Testis (tissue), 2 donors: ENCODE data around the gene KLHL22.

Source experiments
- POLR2A ChIP-seq: fragments of 450-650 bp; IDR thresholded peaks from one replicate; pipeline ENCODE4 v1.6.1; 2017; ENCODE audit warnings: antibody characterized with exemption, mild to moderate bottlenecking, moderate library complexity
- TF ChIP-seq, protein P1 (sequence below), 3 experiments: fragments of 450-650 bp in 2 of 3; fragments of 200-600 bp in 1 of 3; sonication (generic) in 1 of 3; IDR thresholded peaks; one replicate each; pipeline ENCODE4 v1.5.1; 2016 to 2019; ENCODE audit warnings: antibody characterized with exemption in 3 of 3, mild to moderate bottlenecking in 2 of 3, moderate library complexity in 1 of 3

DNA sequence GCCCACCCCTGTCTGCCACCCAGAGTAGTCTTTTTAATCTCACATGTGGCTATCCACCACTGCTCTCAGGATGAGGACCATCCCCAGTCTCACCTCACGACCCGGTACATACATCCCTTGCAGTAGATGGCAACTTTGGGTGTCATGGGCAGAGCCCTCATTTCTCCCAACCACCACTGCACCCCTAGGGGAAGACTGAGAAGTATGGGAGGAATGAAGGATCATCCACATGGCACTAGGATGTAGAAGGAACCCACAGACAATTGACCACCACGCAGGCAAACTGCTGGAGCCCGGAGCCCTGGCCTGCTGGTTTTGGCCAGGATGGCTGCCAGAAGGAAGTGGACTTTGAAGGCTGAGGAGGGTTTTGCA is 56.1 kb downstream of the KLHL22 start:
- TF ChIP-seq, protein P1, sequence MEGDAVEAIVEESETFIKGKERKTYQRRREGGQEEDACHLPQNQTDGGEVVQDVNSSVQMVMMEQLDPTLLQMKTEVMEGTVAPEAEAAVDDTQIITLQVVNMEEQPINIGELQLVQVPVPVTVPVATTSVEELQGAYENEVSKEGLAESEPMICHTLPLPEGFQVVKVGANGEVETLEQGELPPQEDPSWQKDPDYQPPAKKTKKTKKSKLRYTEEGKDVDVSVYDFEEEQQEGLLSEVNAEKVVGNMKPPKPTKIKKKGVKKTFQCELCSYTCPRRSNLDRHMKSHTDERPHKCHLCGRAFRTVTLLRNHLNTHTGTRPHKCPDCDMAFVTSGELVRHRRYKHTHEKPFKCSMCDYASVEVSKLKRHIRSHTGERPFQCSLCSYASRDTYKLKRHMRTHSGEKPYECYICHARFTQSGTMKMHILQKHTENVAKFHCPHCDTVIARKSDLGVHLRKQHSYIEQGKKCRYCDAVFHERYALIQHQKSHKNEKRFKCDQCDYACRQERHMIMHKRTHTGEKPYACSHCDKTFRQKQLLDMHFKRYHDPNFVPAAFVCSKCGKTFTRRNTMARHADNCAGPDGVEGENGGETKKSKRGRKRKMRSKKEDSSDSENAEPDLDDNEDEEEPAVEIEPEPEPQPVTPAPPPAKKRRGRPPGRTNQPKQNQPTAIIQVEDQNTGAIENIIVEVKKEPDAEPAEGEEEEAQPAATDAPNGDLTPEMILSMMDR (IDR thresholded peaks at IDR 0.05): no peak
- no peak for TF ChIP-seq POLR2A
